Activated naive CD8-positive, alpha-beta T cell (primary cell): ENCODE results near the gene PDHA2.
"Not testable (repeated sequence)": the region's sequence is repeated elsewhere in the genome, so short reads cannot be mapped to it uniquely, and the experiment has no call there.

ENCODE experiments used
- H3K27ac Mint-ChIP-seq: one replicate; pipeline ENCODE4 v1.8.0; 2021; ENCODE audit warnings: mixed read lengths
- H3K27me3 Mint-ChIP-seq: one replicate; pipeline ENCODE4 v1.8.0; 2021; ENCODE audit warnings: mixed read lengths
- H3K36me3 Mint-ChIP-seq: one replicate; pipeline ENCODE4 v1.8.0; 2021; ENCODE audit warnings: mixed read lengths
- H3K4me1 Mint-ChIP-seq: one replicate; pipeline ENCODE4 v1.8.0; 2021; ENCODE audit warnings: low read depth, mixed read lengths
- H3K4me3 Mint-ChIP-seq: one replicate; pipeline ENCODE4 v1.8.0; 2021; ENCODE audit warnings: mild to moderate bottlenecking, mixed read lengths
- H3K9me3 Mint-ChIP-seq: one replicate; pipeline ENCODE4 v1.8.0; 2021; ENCODE audit warnings: low read depth, mixed read lengths

The PDHA2 gene

GRCh38 chr4:95839891-95840290 lies at the start of gene PDHA2:
PDHA2 (plus strand) TSS chr4:95840093; CDS start chr4:95840151, 58 bp downstream.
- Mint-ChIP-seq H3K9me3 (no peaks in the 10 kb centered on the region), H3K27me3 (no peaks in the 10 kb centered on the region), H3K36me3 (no peaks in the 10 kb centered on the region), H3K27ac (no peak within 1 kb of the TSS), H3K4me1 (no peaks in the 10 kb centered on the region), H3K4me3 (no peak within 1 kb of the TSS)

- H3K9me3 Mint-ChIP-seq, result peaks cover 3% of the 10 kb centered on the region
- H3K27me3 Mint-ChIP-seq, result no peaks in the 10 kb centered on the region
- no peak overlapping the region for H3K27ac Mint-ChIP-seq
- no peak overlapping the region for H3K4me3 Mint-ChIP-seq
- no peaks in the 10 kb centered on the region for H3K36me3 Mint-ChIP-seq
- no peaks in the 10 kb centered on the region for H3K4me1 Mint-ChIP-seq
These were observed 41.9 kb upstream of the PDHA2 start for GRCh38 chr4:95798003-95798402.

- no peaks in the 10 kb centered on the region for H3K36me3 Mint-ChIP-seq
- H3K4me3 Mint-ChIP-seq, result no peak overlapping the region
- H3K27ac Mint-ChIP-seq, result no peak overlapping the region
These were observed 41.2 kb upstream of the PDHA2 start for GRCh38 chr4:95798727-95799126.

GRCh38 chr4:95821867-95822266 lies 18.0 kb upstream of the PDHA2 start:
- H3K4me3 Mint-ChIP-seq, result no peak overlapping the region
- H3K9me3 Mint-ChIP-seq, result no peaks in the 10 kb centered on the region
- H3K27ac Mint-ChIP-seq, result no peak overlapping the region
- H3K4me1 Mint-ChIP-seq, result no peaks in the 10 kb centered on the region
- H3K36me3 Mint-ChIP-seq, result no peaks in the 10 kb centered on the region
- H3K27me3 Mint-ChIP-seq, result no peaks in the 10 kb centered on the region

More at GRCh38 chr4:95798727-95799126, 41.2 kb upstream of the PDHA2 start:
- Mint-ChIP-seq H3K4me1 (no peaks in the 10 kb centered on the region), H3K27me3 (no peaks in the 10 kb centered on the region), H3K9me3 (peaks cover 3% of the 10 kb centered on the region)

GRCh38 chr4:95825546-95825945 lies 14.3 kb upstream of the PDHA2 start:
- no peak overlapping the region for H3K4me3 Mint-ChIP-seq
- H3K9me3 Mint-ChIP-seq, result no peaks in the 10 kb centered on the region
- no peak overlapping the region for H3K27ac Mint-ChIP-seq
- no peaks in the 10 kb centered on the region for H3K27me3 Mint-ChIP-seq
- H3K36me3 Mint-ChIP-seq, result no peaks in the 10 kb centered on the region
- H3K4me1 Mint-ChIP-seq, result no peaks in the 10 kb centered on the region

- H3K9me3 Mint-ChIP-seq, result no peaks in the 10 kb centered on the region
- H3K4me3 Mint-ChIP-seq, result no peak overlapping the region
- no peaks in the 10 kb centered on the region for H3K36me3 Mint-ChIP-seq
- no peak overlapping the region for H3K27ac Mint-ChIP-seq
- no peaks in the 10 kb centered on the region for H3K27me3 Mint-ChIP-seq
- no peaks in the 10 kb centered on the region for H3K4me1 Mint-ChIP-seq
These were observed 9.2 kb upstream of the PDHA2 start for GRCh38 chr4:95830651-95831050.

- Mint-ChIP-seq H3K9me3 (no peaks in the 10 kb centered on the region), H3K4me1 (no peaks in the 10 kb centered on the region), H3K4me3 (no peak overlapping the region), H3K36me3 (no peaks in the 10 kb centered on the region), H3K27ac (no peak overlapping the region), H3K27me3 (no peaks in the 10 kb centered on the region)
These were observed 8.7 kb upstream of the PDHA2 start for GRCh38 chr4:95831166-95831565.

DNA sequence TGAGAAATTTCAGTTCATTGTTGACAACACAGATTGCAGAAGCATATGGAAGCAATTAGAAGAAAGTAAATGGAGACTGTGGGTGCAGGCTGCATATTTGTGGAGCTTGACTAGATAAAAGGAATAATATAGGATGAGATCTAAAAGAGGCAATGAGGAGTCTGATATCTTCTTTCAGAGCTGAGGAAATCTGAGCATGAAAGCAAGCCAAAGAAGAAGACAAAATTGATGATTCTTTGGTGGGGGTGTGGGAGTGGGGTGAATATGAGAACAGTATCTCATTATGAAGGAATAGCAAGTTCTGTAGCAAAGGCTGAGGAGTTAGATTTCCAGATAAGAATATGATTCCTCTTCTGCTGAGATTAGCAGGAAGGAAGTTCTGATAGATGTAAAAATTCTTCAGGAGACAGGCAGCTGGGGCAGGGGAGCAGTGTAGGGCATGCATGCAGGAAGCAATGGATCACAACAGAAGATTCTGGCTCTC lies 6.1 kb upstream of the PDHA2 start:
- Mint-ChIP-seq H3K27ac (no peak overlapping the region), H3K36me3 (no peaks in the 10 kb centered on the region), H3K4me1 (no peaks in the 10 kb centered on the region)

GRCh38 chr4:95835672-95836071 lies 4.2 kb upstream of the PDHA2 start:
- Mint-ChIP-seq H3K4me3 (no peak overlapping the region), H3K4me1 (no peaks in the 10 kb centered on the region), H3K36me3 (no peaks in the 10 kb centered on the region), H3K27me3 (no peaks in the 10 kb centered on the region), H3K9me3 (no peaks in the 10 kb centered on the region), H3K27ac (no peak overlapping the region)

More for the DNA sequence above, 6.1 kb upstream of the PDHA2 start:
- Mint-ChIP-seq H3K9me3 (no peaks in the 10 kb centered on the region), H3K27me3 (no peaks in the 10 kb centered on the region), H3K4me3 (no peak overlapping the region)

DNA sequence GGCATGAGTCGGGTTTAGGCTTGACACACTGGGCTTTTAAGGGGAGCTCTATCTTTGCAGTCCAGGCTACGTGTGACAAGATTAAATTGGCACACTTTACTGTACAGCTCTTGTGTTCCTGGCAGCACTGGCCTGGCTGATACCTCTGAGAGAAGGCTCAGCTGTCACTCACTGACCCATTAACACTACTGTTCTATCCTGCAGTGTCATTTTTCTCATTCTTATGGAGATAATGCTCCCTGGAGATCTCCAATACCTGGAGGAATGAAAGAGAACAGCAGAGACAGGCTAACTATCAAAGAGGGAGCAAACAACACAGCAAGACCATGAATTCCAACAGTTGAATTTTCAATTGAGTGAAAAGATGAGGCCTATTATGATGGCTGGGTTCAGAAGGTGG lies 1.7 kb upstream of the PDHA2 start:
- Mint-ChIP-seq H3K36me3 (no peaks in the 10 kb centered on the region), H3K4me3 (no peak overlapping the region), H3K9me3 (no peaks in the 10 kb centered on the region), H3K27me3 (no peaks in the 10 kb centered on the region), H3K27ac (no peak overlapping the region), H3K4me1 (no peaks in the 10 kb centered on the region)

- H3K4me1 Mint-ChIP-seq, result no peaks in the 10 kb centered on the region
- H3K9me3 Mint-ChIP-seq, result no peaks in the 10 kb centered on the region
- H3K27me3 Mint-ChIP-seq, result no peaks in the 10 kb centered on the region
- no peak overlapping the region for H3K4me3 Mint-ChIP-seq
- no peaks in the 10 kb centered on the region for H3K36me3 Mint-ChIP-seq
- H3K27ac Mint-ChIP-seq, result no peak overlapping the region
These were observed 8.1 kb downstream of the PDHA2 start for GRCh38 chr4:95847908-95848460.

DNA sequence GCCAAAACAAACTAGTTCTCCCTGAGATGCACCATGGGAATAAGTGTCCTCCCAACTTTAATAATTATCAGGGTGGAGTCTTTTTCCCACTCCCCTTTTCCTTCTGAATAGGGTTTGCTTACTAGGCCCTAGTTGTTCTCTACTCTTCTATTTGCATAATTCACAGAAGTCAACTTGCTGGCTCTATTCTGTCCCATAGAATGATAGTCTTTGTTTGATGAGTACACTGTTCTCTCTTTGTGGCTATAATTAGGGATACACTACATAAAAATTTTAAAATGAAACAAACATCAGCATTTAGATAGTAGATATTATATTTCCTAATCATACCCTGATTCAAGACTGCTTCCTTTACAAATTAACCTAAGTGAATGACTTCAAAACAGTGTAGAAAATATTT lies 10.3 kb downstream of the PDHA2 start:
- Mint-ChIP-seq H3K9me3 (no peaks in the 10 kb centered on the region), H3K4me1 (no peaks in the 10 kb centered on the region), H3K36me3 (no peaks in the 10 kb centered on the region), H3K27ac (no peak overlapping the region), H3K27me3 (no peaks in the 10 kb centered on the region), H3K4me3 (no peak overlapping the region)

DNA sequence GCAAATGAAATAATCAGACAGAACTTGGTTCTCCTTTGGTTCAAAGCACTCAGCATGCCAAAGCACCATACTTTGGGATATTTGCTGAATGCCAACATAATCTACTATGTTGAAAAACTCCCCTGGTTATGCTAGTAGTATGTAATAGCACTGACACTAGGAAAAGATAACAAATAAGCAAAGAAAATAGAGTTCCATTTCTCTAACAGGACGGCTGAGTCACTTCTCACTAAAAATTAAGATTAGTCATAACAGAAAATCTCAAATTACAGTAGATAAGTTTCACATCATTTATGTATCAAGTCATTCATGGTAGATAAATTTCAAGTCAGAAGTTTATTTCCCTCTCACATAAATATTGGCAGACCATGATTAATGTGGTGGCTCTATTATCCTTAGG lies 17.9 kb downstream of the PDHA2 start:
- Mint-ChIP-seq H3K36me3 (no peaks in the 10 kb centered on the region), H3K27ac (no peak overlapping the region), H3K9me3 (no peaks in the 10 kb centered on the region), H3K27me3 (no peaks in the 10 kb centered on the region), H3K4me1 (no peaks in the 10 kb centered on the region), H3K4me3 (no peak overlapping the region)

DNA sequence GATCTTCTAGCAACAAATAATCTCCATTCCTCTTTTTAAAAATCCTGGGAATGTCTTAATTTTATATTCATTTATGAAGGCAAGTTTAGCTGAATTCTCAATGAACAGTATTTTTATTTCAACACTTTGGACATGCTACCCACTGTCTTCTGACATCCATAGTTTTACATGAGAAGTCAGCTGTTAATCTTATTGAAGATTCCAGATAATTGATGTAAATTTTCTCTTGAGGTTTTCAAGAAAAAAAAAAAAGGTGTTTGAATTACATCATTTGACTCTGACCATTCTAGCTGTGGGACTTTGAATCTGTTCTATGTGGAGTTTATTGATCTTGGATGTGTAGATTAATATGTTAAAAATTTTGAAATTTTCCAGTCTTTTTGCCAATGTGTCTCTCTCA lies 28.0 kb downstream of the PDHA2 start:
- Mint-ChIP-seq H3K27ac (no peak overlapping the region), H3K9me3 (peaks cover 9% of the 10 kb centered on the region), H3K4me3 (no peak overlapping the region), H3K27me3 (no peaks in the 10 kb centered on the region), H3K36me3 (no peaks in the 10 kb centered on the region), H3K4me1 (no peaks in the 10 kb centered on the region)

GRCh38 chr4:95869414-95869813 lies 29.5 kb downstream of the PDHA2 start:
- H3K9me3 Mint-ChIP-seq, H3K27ac Mint-ChIP-seq, H3K27me3 Mint-ChIP-seq, H3K4me3 Mint-ChIP-seq, H3K4me1 Mint-ChIP-seq, H3K36me3 Mint-ChIP-seq: not testable (repeated sequence)

DNA sequence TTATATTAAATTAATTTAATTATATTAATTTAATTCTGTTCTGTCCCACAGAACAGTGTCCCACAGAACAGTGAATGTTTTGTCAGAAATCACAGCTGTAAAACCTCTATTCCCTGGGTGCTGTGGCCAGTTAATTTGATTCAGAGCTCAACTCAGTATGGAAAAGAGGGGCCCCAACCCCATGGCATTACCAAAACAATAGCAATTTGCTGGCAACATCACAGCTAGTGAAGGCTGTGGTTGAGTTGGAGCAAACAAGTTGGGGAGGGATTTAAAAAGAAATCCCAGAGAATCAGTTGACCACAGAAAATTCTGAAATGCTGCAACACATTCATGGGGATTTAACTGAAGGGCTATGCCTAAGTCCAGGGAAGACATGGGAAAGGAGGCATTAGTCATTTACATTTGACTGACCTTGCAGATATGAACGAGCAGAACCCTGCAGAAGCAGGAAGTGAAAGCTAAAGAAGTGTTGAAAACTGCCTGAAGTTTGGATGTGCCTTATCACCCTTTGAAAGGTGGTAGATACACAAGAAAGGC lies 30.1 kb downstream of the PDHA2 start:
- H3K4me1 Mint-ChIP-seq, result no peaks in the 10 kb centered on the region
- H3K36me3 Mint-ChIP-seq, result no peaks in the 10 kb centered on the region
- no peak overlapping the region for H3K27ac Mint-ChIP-seq
- no peaks in the 10 kb centered on the region for H3K27me3 Mint-ChIP-seq
- H3K9me3 Mint-ChIP-seq, result peaks cover 4% of the 10 kb centered on the region
- no peak overlapping the region for H3K4me3 Mint-ChIP-seq
